ENCODE data around the gene CLIC4. TPM values are rescaled to one million over a fixed set of nuclear protein-coding genes. Genes with fewer than 3 reads are reported as not detected.
"Not testable (repeated sequence)": the region's sequence is repeated elsewhere in the genome, so short reads cannot be mapped to it uniquely, and the experiment has no call there.

CLIC4 gene
- total and polyA plus RNA-seq, 10 of the 15 experiments (the other 5 are each of a cell fraction or from before 2014, with no cell fraction given) = 20.4 to 107 (median 69.6) TPM

- TF ChIP-seq, protein P1, sequence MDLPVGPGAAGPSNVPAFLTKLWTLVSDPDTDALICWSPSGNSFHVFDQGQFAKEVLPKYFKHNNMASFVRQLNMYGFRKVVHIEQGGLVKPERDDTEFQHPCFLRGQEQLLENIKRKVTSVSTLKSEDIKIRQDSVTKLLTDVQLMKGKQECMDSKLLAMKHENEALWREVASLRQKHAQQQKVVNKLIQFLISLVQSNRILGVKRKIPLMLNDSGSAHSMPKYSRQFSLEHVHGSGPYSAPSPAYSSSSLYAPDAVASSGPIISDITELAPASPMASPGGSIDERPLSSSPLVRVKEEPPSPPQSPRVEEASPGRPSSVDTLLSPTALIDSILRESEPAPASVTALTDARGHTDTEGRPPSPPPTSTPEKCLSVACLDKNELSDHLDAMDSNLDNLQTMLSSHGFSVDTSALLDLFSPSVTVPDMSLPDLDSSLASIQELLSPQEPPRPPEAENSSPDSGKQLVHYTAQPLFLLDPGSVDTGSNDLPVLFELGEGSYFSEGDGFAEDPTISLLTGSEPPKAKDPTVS (IDR thresholded peaks at IDR 0.05; ENCODE audit: low read depth, low read length) = no peak
Observed at GRCh38 chr1:24795236-24795635, 50.0 kb downstream of the CLIC4 start (continued).

GRCh38 chr1:24796524-24796923 is 51.3 kb downstream of the CLIC4 start:
- Histone ChIP-seq H3K9me3 (replicated peaks; ENCODE audit: control insufficient read depth, insufficient read depth, low read length) (no peaks in the 10 kb centered on the region; the same call in 1 of the 3 replicates), H3K4me3 (no peak overlapping the region), H3K4me2 (ENCODE audit: control insufficient read depth, insufficient read depth) (no peak overlapping the region), H3K79me2 (ENCODE audit: control insufficient read depth, insufficient read depth, low read length) (peaks cover 9% of the 10 kb centered on the region), H3K27me3 (replicated peaks in 1 of 2; ENCODE audit: control insufficient read depth in 2 of 2, insufficient read depth in 2 of 2, low read length in 1 of 2) (no peaks in the 10 kb centered on the region), H3K36me3 (ENCODE audit: control insufficient read depth in 2 of 2, insufficient read depth in 2 of 2, low read length in 1 of 2) (peaks cover 0 to 8% of the 10 kb centered on the region in 2 experiments; a peak in 3 of 4 replicates), H3K9ac (ENCODE audit: control insufficient read depth, insufficient read depth, low read length) (no peak overlapping the region), H3K4me1 (ENCODE audit: control insufficient read depth, insufficient read depth, low read length) (no peaks in the 10 kb centered on the region), H2AFZ (ENCODE audit: control insufficient read depth, low read depth, low read length) (no peak overlapping the region), H3K27ac (ENCODE audit: control insufficient read depth, insufficient read depth) (no peak overlapping the region), H4K20me1 (ENCODE audit: control insufficient read depth, insufficient read depth) (no peaks in the 10 kb centered on the region)
- SMC1A ChIA-PET (ENCODE audit: uncharacterized antibody, unreplicated experiment) = interaction anchor here (1.2 kb wide), 1 partner anchor 24 kb away, joined by 4 read pairs; no protein-coding TSS in a partner anchor
- no peak for TF ChIP-seq IRF5 (IDR thresholded peaks at IDR 0.05; ENCODE audit: borderline replicate concordance)
- TF ChIP-seq YY1 (IDR thresholded peaks at IDR 0.05; ENCODE audit: low read depth, low read length) = no peak
- TF ChIP-seq, protein P2, sequence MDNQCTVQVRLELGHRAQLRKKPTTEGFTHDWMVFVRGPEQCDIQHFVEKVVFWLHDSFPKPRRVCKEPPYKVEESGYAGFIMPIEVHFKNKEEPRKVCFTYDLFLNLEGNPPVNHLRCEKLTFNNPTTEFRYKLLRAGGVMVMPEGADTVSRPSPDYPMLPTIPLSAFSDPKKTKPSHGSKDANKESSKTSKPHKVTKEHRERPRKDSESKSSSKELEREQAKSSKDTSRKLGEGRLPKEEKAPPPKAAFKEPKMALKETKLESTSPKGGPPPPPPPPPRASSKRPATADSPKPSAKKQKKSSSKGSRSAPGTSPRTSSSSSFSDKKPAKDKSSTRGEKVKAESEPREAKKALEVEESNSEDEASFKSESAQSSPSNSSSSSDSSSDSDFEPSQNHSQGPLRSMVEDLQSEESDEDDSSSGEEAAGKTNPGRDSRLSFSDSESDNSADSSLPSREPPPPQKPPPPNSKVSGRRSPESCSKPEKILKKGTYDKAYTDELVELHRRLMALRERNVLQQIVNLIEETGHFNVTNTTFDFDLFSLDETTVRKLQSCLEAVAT (IDR thresholded peaks at IDR 0.05) = no peak
- TF ChIP-seq BCL11A (IDR thresholded peaks at IDR 0.05; ENCODE audit: low read depth, low read length) = no peak
- TF ChIP-seq ZNF217 (IDR thresholded peaks at IDR 0.05) = no peak
- no peak for TF ChIP-seq SIX5 (IDR thresholded peaks at IDR 0.05; ENCODE audit: low read depth, low read length, severe bottlenecking)
- no peak for TF ChIP-seq YBX1 (IDR thresholded peaks at IDR 0.05)
- no peak for TF ChIP-seq TARDBP (IDR thresholded peaks at IDR 0.05; ENCODE audit: borderline replicate concordance)
- no peak for TF ChIP-seq NFIC (IDR thresholded peaks at IDR 0.05; ENCODE audit: low read depth, low read length)
- no peak for TF ChIP-seq TCF7 (IDR thresholded peaks at IDR 0.05; ENCODE audit: borderline replicate concordance)
- 75% methylated on average over 2 of the region's 2 CpGs for WGBS (ENCODE audit: insufficient coverage, insufficient replicate concordance, low lambda C conversion rate, missing lambda C conversion rate)
- DNase-seq (ENCODE audit: low read depth, low spot score) (no peak), ATAC-seq (no peak), FAIRE-seq (no peak)
- RAD21 ChIA-PET (ENCODE audit: unreplicated experiment) = no interaction called here
- no TSS peak for BruUV-seq (replicated peaks)
- CTCF ChIA-PET = no interaction called here
- POLR2A ChIA-PET = no interaction called here
- intact Hi-C loops (cut with micrococcal nuclease; ENCODE audit: unreplicated experiment) = no loop called here
- in situ Hi-C loops (cut with MboI) = no loop called here

DNA sequence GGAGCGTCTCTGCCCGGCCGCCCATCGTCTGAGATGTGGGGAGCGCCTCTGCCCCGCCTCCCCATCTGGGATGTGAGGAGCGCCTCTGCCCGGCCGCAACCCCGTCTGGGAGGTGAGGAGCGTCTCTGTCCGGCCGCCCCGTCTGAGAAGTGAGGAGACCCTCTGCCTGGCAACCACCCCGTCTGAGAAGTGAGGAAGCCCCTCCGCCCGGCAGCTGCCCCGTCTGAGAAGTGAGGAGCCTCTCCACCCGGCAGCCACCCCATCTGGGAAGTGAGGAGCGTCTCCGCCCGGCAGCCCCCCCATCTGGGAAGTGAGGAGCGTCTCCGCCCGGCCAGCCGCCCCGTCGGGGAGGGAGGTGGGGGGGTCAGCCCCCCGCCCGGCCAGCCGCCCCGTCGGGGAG is 54.0 kb downstream of the CLIC4 start:
- RAD21 ChIA-PET (ENCODE audit: unreplicated experiment); H3K4me1 ChIP-seq (ENCODE audit: control insufficient read depth, insufficient read depth, low read length); H3K79me2 ChIP-seq (ENCODE audit: control insufficient read depth, insufficient read depth, low read length); H3K9me3 ChIP-seq (replicated peaks; ENCODE audit: control insufficient read depth, insufficient read depth, low read length); in situ Hi-C loops (cut with MboI); H3K9ac ChIP-seq (ENCODE audit: control insufficient read depth, insufficient read depth, low read length); intact Hi-C loops (cut with micrococcal nuclease; ENCODE audit: unreplicated experiment); H3K36me3 ChIP-seq (ENCODE audit: control insufficient read depth in 2 of 2, insufficient read depth in 2 of 2, low read length in 1 of 2); SMC1A ChIA-PET (ENCODE audit: uncharacterized antibody, unreplicated experiment); POLR2A ChIA-PET; H4K20me1 ChIP-seq (ENCODE audit: control insufficient read depth, insufficient read depth); FAIRE-seq; BruUV-seq (replicated peaks); H3K4me2 ChIP-seq (ENCODE audit: control insufficient read depth, insufficient read depth); H3K4me3 ChIP-seq; ATAC-seq; DNase-seq (ENCODE audit: low read depth, low spot score); H3K27me3 ChIP-seq (replicated peaks in 1 of 2; ENCODE audit: control insufficient read depth in 2 of 2, insufficient read depth in 2 of 2, low read length in 1 of 2); H2AFZ ChIP-seq (ENCODE audit: control insufficient read depth, low read depth, low read length); H3K27ac ChIP-seq (ENCODE audit: control insufficient read depth, insufficient read depth); CTCF ChIA-PET: not testable (repeated sequence)
- 98% methylated on average over 16 of the region's 33 CpGs for WGBS (ENCODE audit: insufficient coverage, insufficient replicate concordance, low lambda C conversion rate, missing lambda C conversion rate)
